WERI-Rb-1 (cell line): Measurements from ENCODE around the gene SIPA1.
"Not testable (repeated sequence)": the region's sequence is repeated elsewhere in the genome, so short reads cannot be mapped to it uniquely, and the experiment has no call there.

Source experiments
- DNase-seq: peaks from one replicate; pipeline ENCODE4 v3.0.0-alpha.2; 2020
- H3K27ac ChIP-seq: fragments of 250-450 bp; sonication (Bioruptor Pico); 2 replicates; pipeline ENCODE4 v1.5.1; 2020; ENCODE audit warnings: mild to moderate bottlenecking, moderate library complexity
- H3K27me3 ChIP-seq: fragments of 250-450 bp; sonication (Bioruptor Pico); 2 replicates; pipeline ENCODE4 v1.5.1; 2021; ENCODE audit warnings: mild to moderate bottlenecking, low read depth, moderate library complexity; ENCODE audit not compliant: insufficient read depth, severe bottlenecking
- H3K36me3 ChIP-seq: fragments of 250-450 bp; sonication (Bioruptor Pico); 2 replicates; pipeline ENCODE4 v1.5.1; 2020; ENCODE audit warnings: mild to moderate bottlenecking, moderate library complexity
- H3K4me3 ChIP-seq: 2 replicates; pipeline ENCODE4 v1.5.1; 2011; ENCODE audit warnings: low read depth, mild to moderate bottlenecking, control low read depth, low read length
- H3K9me3 ChIP-seq: fragments of 250-450 bp; sonication (Bioruptor Pico); 2 replicates; pipeline ENCODE4 v1.5.1; 2021; ENCODE audit warnings: mild to moderate bottlenecking, moderate library complexity; ENCODE audit not compliant: severe bottlenecking
- TF ChIP-seq, protein P1 (sequence below): IDR thresholded peaks from 2 replicates; pipeline ENCODE4 v1.5.1; 2011; ENCODE audit warnings: low read depth, mild to moderate bottlenecking, control low read depth, inconsistent platforms, low read length

The SIPA1 gene

GRCh38 chr11:65680192-65680743 is 42.4 kb downstream of the SIPA1 start:
- no peak overlapping the region for H3K4me3 ChIP-seq
- H3K36me3 ChIP-seq, result no peaks in the 10 kb centered on the region
- no peak overlapping the region for H3K27ac ChIP-seq
- TF ChIP-seq, protein P1, sequence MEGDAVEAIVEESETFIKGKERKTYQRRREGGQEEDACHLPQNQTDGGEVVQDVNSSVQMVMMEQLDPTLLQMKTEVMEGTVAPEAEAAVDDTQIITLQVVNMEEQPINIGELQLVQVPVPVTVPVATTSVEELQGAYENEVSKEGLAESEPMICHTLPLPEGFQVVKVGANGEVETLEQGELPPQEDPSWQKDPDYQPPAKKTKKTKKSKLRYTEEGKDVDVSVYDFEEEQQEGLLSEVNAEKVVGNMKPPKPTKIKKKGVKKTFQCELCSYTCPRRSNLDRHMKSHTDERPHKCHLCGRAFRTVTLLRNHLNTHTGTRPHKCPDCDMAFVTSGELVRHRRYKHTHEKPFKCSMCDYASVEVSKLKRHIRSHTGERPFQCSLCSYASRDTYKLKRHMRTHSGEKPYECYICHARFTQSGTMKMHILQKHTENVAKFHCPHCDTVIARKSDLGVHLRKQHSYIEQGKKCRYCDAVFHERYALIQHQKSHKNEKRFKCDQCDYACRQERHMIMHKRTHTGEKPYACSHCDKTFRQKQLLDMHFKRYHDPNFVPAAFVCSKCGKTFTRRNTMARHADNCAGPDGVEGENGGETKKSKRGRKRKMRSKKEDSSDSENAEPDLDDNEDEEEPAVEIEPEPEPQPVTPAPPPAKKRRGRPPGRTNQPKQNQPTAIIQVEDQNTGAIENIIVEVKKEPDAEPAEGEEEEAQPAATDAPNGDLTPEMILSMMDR, result no peak
- H3K27me3 ChIP-seq, result no peaks in the 10 kb centered on the region
- no peak for DNase-seq
- no peaks in the 10 kb centered on the region for H3K9me3 ChIP-seq

DNA sequence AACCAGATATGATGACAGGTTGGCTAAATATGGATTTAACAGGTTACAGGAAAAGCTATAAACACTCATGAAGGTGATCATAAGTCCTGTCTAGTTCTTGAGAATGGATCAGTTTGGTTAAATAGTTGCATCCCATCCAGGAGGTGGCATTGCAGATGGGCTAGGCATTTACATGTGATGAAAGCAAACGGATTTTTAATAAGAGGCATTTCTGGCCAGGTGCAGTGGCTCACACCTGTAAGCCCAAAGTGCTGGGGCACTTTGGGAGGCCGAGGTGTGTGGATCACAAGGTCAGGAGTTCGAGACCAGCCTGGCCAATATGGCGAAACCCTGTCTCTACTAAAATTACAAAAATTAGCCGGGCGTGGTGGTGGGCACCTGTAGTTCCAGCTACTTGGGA is 45.6 kb downstream of the SIPA1 start:
- not testable (repeated sequence) for H3K27me3 ChIP-seq, DNase-seq, H3K36me3 ChIP-seq, H3K4me3 ChIP-seq, H3K9me3 ChIP-seq, H3K27ac ChIP-seq

- TF ChIP-seq, protein P1, result no peak
- Histone ChIP-seq H3K27ac (no peak overlapping the region), H3K4me3 (no peak overlapping the region), H3K36me3 (no peaks in the 10 kb centered on the region), H3K27me3 (no peaks in the 10 kb centered on the region), H3K9me3 (no peaks in the 10 kb centered on the region)
- no peak for DNase-seq
Measured at GRCh38 chr11:65685981-65686380, 48.1 kb downstream of the SIPA1 start.

DNA sequence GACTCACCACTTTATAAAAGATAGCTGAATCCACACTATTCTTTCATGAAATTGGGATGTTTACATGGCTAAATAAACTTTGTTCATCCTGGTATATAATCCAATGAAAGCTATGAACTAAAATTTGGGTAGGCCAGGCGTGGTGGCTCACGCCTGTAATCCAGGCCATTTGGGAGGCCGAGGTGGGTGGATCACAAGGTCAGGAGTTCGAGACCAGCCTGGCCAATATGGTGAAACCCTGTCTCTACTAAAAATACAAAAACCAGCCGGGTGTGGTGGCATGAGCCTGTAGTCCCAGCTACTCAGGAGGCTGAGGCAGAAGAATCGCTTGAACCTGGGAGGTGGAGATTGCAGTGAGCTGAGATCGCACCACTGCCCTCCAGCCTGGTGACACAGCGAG is 53.9 kb downstream of the SIPA1 start:
- not testable (repeated sequence) for H3K9me3 ChIP-seq, DNase-seq, H3K36me3 ChIP-seq, H3K27ac ChIP-seq, H3K27me3 ChIP-seq, H3K4me3 ChIP-seq

- no peak for DNase-seq
- H3K36me3 ChIP-seq, result no peaks in the 10 kb centered on the region
- TF ChIP-seq, protein P1, result no peak
- no peaks in the 10 kb centered on the region for H3K9me3 ChIP-seq
- no peaks in the 10 kb centered on the region for H3K27me3 ChIP-seq
- H3K4me3 ChIP-seq, result no peak overlapping the region
- no peak overlapping the region for H3K27ac ChIP-seq
Measured at GRCh38 chr11:65692367-65692766, 54.5 kb downstream of the SIPA1 start.

DNA sequence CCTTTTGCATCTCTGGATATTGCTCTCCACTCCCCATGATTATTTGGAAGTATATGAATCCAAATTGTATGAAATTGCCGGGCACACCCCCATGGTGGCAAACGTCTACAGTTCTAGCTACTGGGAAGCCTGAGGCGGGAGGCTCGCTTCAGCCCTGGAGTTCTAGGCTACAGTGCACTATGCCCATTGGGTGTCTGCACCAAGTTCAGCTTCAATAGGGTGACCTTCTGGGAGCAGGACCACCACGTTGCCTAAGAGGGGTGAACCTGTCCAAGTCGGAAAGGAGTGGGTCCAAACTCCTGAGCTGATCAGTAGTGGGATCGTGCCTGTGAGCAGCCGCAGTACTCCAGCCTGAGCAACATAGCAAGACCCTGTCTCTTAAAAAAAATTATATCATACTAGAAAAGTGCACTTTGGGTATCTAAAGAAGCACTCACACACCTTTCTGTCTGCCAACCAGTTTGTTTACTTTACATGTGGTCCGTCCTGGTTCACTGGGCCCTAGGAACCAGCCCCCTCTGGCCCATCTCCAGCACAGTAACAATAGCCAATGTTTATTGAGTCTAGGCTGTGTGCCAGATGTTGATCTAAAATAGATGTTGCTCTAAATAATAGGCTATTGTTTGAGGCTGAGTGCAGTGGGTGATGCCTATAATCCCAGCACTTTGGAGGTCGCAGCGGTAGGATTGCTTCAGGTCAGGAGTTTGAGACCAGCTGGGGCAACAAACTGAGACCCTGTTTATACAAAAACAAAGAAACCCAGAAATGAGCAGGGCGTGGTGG is 57.7 kb downstream of the SIPA1 start:
- TF ChIP-seq, protein P1, result no peak
- H3K27me3 ChIP-seq, result no peaks in the 10 kb centered on the region
- H3K27ac ChIP-seq, result no peak overlapping the region
- H3K36me3 ChIP-seq, result no peaks in the 10 kb centered on the region
- DNase-seq, result no peak
- peaks cover 7% of the 10 kb centered on the region for H3K9me3 ChIP-seq
- no peak overlapping the region for H3K4me3 ChIP-seq
